ENCODE data around the gene AIFM2.
"Not testable (repeated sequence)": the region's sequence is repeated elsewhere in the genome, so short reads cannot be mapped to it uniquely, and the experiment has no call there.

Gene AIFM2

DNA sequence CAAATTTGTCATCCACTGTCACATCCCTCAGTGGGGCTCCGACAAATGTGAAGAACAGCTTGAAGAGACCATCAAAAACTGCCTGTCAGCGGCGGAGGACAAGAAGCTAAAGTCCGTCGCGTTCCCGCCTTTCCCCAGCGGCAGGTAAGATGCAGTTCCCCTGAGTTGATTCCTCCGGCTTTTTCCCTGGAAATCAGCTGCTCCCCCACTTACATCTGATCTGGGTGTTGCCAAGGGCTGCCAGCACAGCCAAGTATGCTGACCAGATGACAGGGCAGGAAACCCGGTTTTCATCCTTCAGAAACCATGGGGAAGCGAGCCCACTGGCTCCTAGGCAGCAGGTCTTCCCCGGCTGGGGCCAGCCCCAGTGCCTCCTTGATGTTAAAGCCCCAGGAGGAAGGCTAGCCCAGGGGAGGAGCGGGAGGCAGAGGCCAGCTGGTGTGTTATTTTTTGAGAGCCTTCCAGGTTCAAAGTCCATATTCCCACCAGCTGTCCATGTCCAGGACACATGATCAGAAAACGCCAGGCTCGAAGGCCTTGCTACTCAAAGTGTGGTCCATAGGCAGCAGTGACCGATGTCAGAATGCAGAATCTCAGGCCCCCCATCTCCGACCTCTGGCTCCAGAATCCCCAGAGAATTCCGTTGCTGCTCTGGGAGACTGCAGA is 23.4 kb downstream of the AIFM2 start:
- TF ChIP-seq, protein P1, sequence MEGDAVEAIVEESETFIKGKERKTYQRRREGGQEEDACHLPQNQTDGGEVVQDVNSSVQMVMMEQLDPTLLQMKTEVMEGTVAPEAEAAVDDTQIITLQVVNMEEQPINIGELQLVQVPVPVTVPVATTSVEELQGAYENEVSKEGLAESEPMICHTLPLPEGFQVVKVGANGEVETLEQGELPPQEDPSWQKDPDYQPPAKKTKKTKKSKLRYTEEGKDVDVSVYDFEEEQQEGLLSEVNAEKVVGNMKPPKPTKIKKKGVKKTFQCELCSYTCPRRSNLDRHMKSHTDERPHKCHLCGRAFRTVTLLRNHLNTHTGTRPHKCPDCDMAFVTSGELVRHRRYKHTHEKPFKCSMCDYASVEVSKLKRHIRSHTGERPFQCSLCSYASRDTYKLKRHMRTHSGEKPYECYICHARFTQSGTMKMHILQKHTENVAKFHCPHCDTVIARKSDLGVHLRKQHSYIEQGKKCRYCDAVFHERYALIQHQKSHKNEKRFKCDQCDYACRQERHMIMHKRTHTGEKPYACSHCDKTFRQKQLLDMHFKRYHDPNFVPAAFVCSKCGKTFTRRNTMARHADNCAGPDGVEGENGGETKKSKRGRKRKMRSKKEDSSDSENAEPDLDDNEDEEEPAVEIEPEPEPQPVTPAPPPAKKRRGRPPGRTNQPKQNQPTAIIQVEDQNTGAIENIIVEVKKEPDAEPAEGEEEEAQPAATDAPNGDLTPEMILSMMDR (IDR thresholded peaks at IDR 0.05; ENCODE audit: low read depth, low read length), result no peak
- no peak overlapping the region for H3K4me3 ChIP-seq (replicated peaks in 1 of 2; ENCODE audit: low read depth in 2 of 2, low read length in 2 of 2)
- DNase-seq (ENCODE audit: low read depth in 2 of 2), result no peak

DNA sequence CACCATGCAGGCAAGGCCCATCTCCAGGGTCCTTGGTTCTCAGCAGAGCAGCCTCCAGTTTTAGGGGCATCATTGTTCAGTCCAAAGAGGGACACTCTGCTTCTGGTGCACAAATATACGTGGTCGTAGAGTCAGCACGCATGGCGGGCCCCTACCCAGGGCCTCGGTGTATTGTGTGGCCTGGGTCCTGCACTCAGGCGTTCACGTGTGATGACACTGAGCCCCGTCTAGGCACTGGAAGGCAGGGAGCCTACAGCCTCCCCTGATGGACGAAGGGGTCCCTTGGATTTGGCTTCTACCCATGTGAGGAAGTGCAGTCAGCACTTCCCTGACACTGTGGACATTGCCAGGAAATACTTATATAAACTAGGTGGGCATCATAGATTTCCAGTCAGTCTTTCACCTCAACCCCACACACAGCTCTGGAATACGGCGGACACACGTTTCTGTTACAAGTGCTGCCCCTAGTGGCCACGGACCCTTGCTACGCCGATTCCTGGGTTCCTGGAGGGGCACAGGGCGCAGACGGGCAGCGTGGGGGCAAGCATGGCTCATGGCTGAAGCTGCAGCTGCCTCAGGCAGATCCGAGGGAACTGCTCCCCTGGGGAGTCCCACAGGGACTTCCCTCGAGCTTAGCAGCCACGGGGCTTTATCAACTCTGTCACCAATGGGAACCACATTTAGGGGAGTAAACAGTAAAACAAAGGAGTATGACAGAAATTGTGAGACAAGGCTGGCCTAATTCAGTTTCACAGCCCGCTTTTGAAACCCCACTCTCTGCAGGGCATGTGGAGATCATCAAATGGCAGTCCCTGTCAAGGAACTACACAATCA is 25.4 kb downstream of the AIFM2 start:
- peak in 1 of 2 donors; percentile 10 for DNase-seq (ENCODE audit: low read depth in 2 of 2)
- no peak overlapping the region for H3K4me3 ChIP-seq (replicated peaks in 1 of 2; ENCODE audit: low read depth in 2 of 2, low read length in 2 of 2)
- TF ChIP-seq, protein P1 (IDR thresholded peaks at IDR 0.05; ENCODE audit: low read depth, low read length), result peak; percentile 55

- TF ChIP-seq, protein P1 (IDR thresholded peaks at IDR 0.05; ENCODE audit: low read depth, low read length), result no peak
- no peak overlapping the region for H3K4me3 ChIP-seq (replicated peaks in 1 of 2; ENCODE audit: low read depth in 2 of 2, low read length in 2 of 2)
- no peak for DNase-seq (ENCODE audit: low read depth in 2 of 2)
Measured at GRCh38 chr10:70101668-70102067, 31.0 kb downstream of the AIFM2 start.

GRCh38 chr10:70101068-70101562 is 31.5 kb downstream of the AIFM2 start:
- H3K4me3 ChIP-seq (replicated peaks in 1 of 2; ENCODE audit: low read depth in 2 of 2, low read length in 2 of 2), result not testable (repeated sequence)

GRCh38 chr10:70098271-70098670 is 34.4 kb downstream of the AIFM2 start:
- TF ChIP-seq, protein P1 (IDR thresholded peaks at IDR 0.05; ENCODE audit: low read depth, low read length), result no peak
- no peak for DNase-seq (ENCODE audit: low read depth in 2 of 2)
- no peak overlapping the region for H3K4me3 ChIP-seq (replicated peaks in 1 of 2; ENCODE audit: low read depth in 2 of 2, low read length in 2 of 2)

More at GRCh38 chr10:70101068-70101562, 31.5 kb downstream of the AIFM2 start:
- not testable (repeated sequence) for DNase-seq (ENCODE audit: low read depth in 2 of 2)

- TF ChIP-seq, protein P1 (IDR thresholded peaks at IDR 0.05; ENCODE audit: low read depth, low read length), result no peak
- no peak for DNase-seq (ENCODE audit: low read depth in 2 of 2)
Measured at GRCh38 chr10:70097459-70097858, 35.2 kb downstream of the AIFM2 start.

More at GRCh38 chr10:70097459-70097858, 35.2 kb downstream of the AIFM2 start:
- no peak overlapping the region for H3K4me3 ChIP-seq (replicated peaks in 1 of 2; ENCODE audit: low read depth in 2 of 2, low read length in 2 of 2)
